ENCODE measurements around the gene RAB11FIP3.

Gene RAB11FIP3

GRCh38 chr16:557463-558297 lies 132.2 kb downstream of the RAB11FIP3 start:
- H4K20me1 ChIP-seq (ENCODE audit: insufficient read depth, low read length) = no peaks in the 10 kb centered on the region
- no peaks in the 10 kb centered on the region for H3K36me3 ChIP-seq (replicated peaks; ENCODE audit: low read depth, low read length)
- no peaks in the 10 kb centered on the region for H3K79me2 ChIP-seq (ENCODE audit: low read length)
- no peaks in the 10 kb centered on the region for H3K4me1 ChIP-seq (ENCODE audit: low read length)
- H2AFZ ChIP-seq (ENCODE audit: low read depth, low read length) = no peak overlapping the region
- no peak for TF ChIP-seq CTCF (IDR thresholded peaks at IDR 0.05; ENCODE audit: low read depth, low read length)
- TF ChIP-seq EZH2phosphoT487 (IDR thresholded peaks at IDR 0.05; ENCODE audit: low read depth) = no peak
- H3K27me3 ChIP-seq (ENCODE audit: low read depth, low read length) = no peaks in the 10 kb centered on the region
- no peak overlapping the region for H3K4me2 ChIP-seq (ENCODE audit: low read length)
- H3K9ac ChIP-seq (ENCODE audit: low read length) = no peak overlapping the region
- H3K27ac ChIP-seq (ENCODE audit: low read length) = no peak overlapping the region
- no peak overlapping the region for H3K4me3 ChIP-seq (ENCODE audit: low read length)
- no peaks in the 10 kb centered on the region for H3K9me3 ChIP-seq (ENCODE audit: insufficient read depth, low read length)

- Histone ChIP-seq H3K36me3 (replicated peaks; ENCODE audit: low read depth, low read length) (no peaks in the 10 kb centered on the region), H4K20me1 (ENCODE audit: insufficient read depth, low read length) (no peaks in the 10 kb centered on the region), H3K79me2 (ENCODE audit: low read length) (no peaks in the 10 kb centered on the region), H3K4me2 (ENCODE audit: low read length) (no peak overlapping the region), H3K27me3 (ENCODE audit: low read depth, low read length) (no peaks in the 10 kb centered on the region), H3K9me3 (ENCODE audit: insufficient read depth, low read length) (no peaks in the 10 kb centered on the region), H3K4me1 (ENCODE audit: low read length) (no peaks in the 10 kb centered on the region), H3K27ac (ENCODE audit: low read length) (no peak overlapping the region), H3K4me3 (ENCODE audit: low read length) (no peak overlapping the region), H2AFZ (ENCODE audit: low read depth, low read length) (no peak overlapping the region), H3K9ac (ENCODE audit: low read length) (no peak overlapping the region)
- TF ChIP-seq CTCF (IDR thresholded peaks at IDR 0.05; ENCODE audit: low read depth, low read length) = no peak
- no peak for TF ChIP-seq EZH2phosphoT487 (IDR thresholded peaks at IDR 0.05; ENCODE audit: low read depth)
Measured at GRCh38 chr16:558298-559020, 133.0 kb downstream of the RAB11FIP3 start.

- H4K20me1 ChIP-seq (ENCODE audit: insufficient read depth, low read length) = no peaks in the 10 kb centered on the region
- no peaks in the 10 kb centered on the region for H3K79me2 ChIP-seq (ENCODE audit: low read length)
- H3K9ac ChIP-seq (ENCODE audit: low read length) = no peak overlapping the region
- H3K27ac ChIP-seq (ENCODE audit: low read length) = no peak overlapping the region
- H3K27me3 ChIP-seq (ENCODE audit: low read depth, low read length) = no peaks in the 10 kb centered on the region
- TF ChIP-seq CTCF (IDR thresholded peaks at IDR 0.05; ENCODE audit: low read depth, low read length) (no peak), EZH2phosphoT487 (IDR thresholded peaks at IDR 0.05; ENCODE audit: low read depth) (no peak)
- no peak overlapping the region for H3K4me2 ChIP-seq (ENCODE audit: low read length)
- no peaks in the 10 kb centered on the region for H3K36me3 ChIP-seq (replicated peaks; ENCODE audit: low read depth, low read length)
- H3K9me3 ChIP-seq (ENCODE audit: insufficient read depth, low read length) = no peaks in the 10 kb centered on the region
- no peak overlapping the region for H3K4me3 ChIP-seq (ENCODE audit: low read length)
- no peaks in the 10 kb centered on the region for H3K4me1 ChIP-seq (ENCODE audit: low read length)
- no peak overlapping the region for H2AFZ ChIP-seq (ENCODE audit: low read depth, low read length)
Measured at GRCh38 chr16:559021-559380, 133.6 kb downstream of the RAB11FIP3 start.

GRCh38 chr16:559411-560203 lies 134.2 kb downstream of the RAB11FIP3 start:
- Histone ChIP-seq H3K79me2 (ENCODE audit: low read length) (no peaks in the 10 kb centered on the region), H3K27me3 (ENCODE audit: low read depth, low read length) (no peaks in the 10 kb centered on the region), H3K4me1 (ENCODE audit: low read length) (no peaks in the 10 kb centered on the region), H3K36me3 (replicated peaks; ENCODE audit: low read depth, low read length) (no peaks in the 10 kb centered on the region), H2AFZ (ENCODE audit: low read depth, low read length) (no peak overlapping the region), H3K9me3 (ENCODE audit: insufficient read depth, low read length) (no peaks in the 10 kb centered on the region), H4K20me1 (ENCODE audit: insufficient read depth, low read length) (no peaks in the 10 kb centered on the region), H3K4me3 (ENCODE audit: low read length) (no peak overlapping the region), H3K4me2 (ENCODE audit: low read length) (no peak overlapping the region), H3K27ac (ENCODE audit: low read length) (no peak overlapping the region), H3K9ac (ENCODE audit: low read length) (no peak overlapping the region)
- TF ChIP-seq CTCF (IDR thresholded peaks at IDR 0.05; ENCODE audit: low read depth, low read length) (no peak), EZH2phosphoT487 (IDR thresholded peaks at IDR 0.05; ENCODE audit: low read depth) (no peak)
